Tibial artery (tissue), 4 donors: ENCODE results near the gene ZNF519.

Source experiments
- DNase-seq, 2 donors: peaks; one replicate each; pipeline ENCODE4 v3.0.0-alpha.2; 2019
- H3K27ac ChIP-seq, 2 donors: fragments of 200-600 bp; sonication (generic) in 1 of 2; 1 replicate in 1 of 2; 2 replicates in 1 of 2; pipeline ENCODE4 v1.5.1; 2018 to 2019; ENCODE audit warnings: mild to moderate bottlenecking in 1 of 2
- H3K27me3 ChIP-seq, 2 donors: fragments of 200-600 bp; sonication (generic) in 1 of 2; one replicate each; pipeline versions ENCODE4 v1.5.1 to v1.6.0; 2016 to 2019
- H3K36me3 ChIP-seq, 3 donors: fragments of 200-600 bp; sonication (generic) in 2 of 3; one replicate each; pipeline ENCODE4 v1.5.1; 2016 to 2019; ENCODE audit warnings: mild to moderate bottlenecking in 2 of 3
- H3K4me1 ChIP-seq, 4 donors: fragments of 200-600 bp; sonication (generic) in 2 of 4; 1 replicate in 3 of 4; 2 replicates in 1 of 4; pipeline ENCODE4 v1.5.1; 2016 to 2019
- H3K4me3 ChIP-seq, 2 donors: fragments of 200-600 bp; sonication (generic) in 1 of 2; 1 replicate in 1 of 2; 2 replicates in 1 of 2; pipeline ENCODE4 v1.5.1; 2018 to 2019; ENCODE audit warnings: mild to moderate bottlenecking in 2 of 2
- H3K9me3 ChIP-seq, 3 donors: fragments of 200-600 bp; sonication (generic) in 1 of 3; one replicate each; pipeline ENCODE4 v1.5.1; 2016 to 2019
- CTCF ChIP-seq, 2 experiments: fragments of 200-600 bp in 1 of 2; fragments of 450-650 bp in 1 of 2; IDR thresholded peaks; one replicate each; pipeline ENCODE4 v1.5.1; 2017 to 2019; ENCODE audit warnings: antibody characterized with exemption in 2 of 2, mild to moderate bottlenecking in 1 of 2, moderate library complexity in 1 of 2
- intact Hi-C: fragments of 100-400 bp; cut with DNase I; formaldehyde crosslinking; loops from one replicate; pipeline ENCODE4 v1.15.0; 2023; ENCODE audit warnings: low total_unique reads

The ZNF519 gene

GRCh38 chr18:14104201-14104600, 28.0 kb downstream of the ZNF519 start:
- Histone ChIP-seq H3K27me3 (no peaks in the 10 kb centered on the region), H3K9me3 (peaks cover 0 to 61% (median 0%) of the 10 kb centered on the region in 3 donors), H3K4me1 (no peaks in the 10 kb centered on the region), H3K36me3 (peaks cover 10 to 31% (median 21%) of the 10 kb centered on the region in 3 donors), H3K4me3 (no peak overlapping the region), H3K27ac (no peak overlapping the region)
- intact Hi-C loops: no loop called here
- no peak for DNase-seq
- TF ChIP-seq CTCF (IDR thresholded peaks at IDR 0.05): no peak

GRCh38 chr18:14100503-14101286, 31.5 kb downstream of the ZNF519 start:
- Histone ChIP-seq H3K36me3 (peaks cover 15 to 25% (median 17%) of the 10 kb centered on the region in 3 donors), H3K4me1 (no peaks in the 10 kb centered on the region), H3K9me3 (peaks cover 0 to 34% (median 0%) of the 10 kb centered on the region in 3 donors), H3K27ac (no peak overlapping the region), H3K4me3 (no peak overlapping the region), H3K27me3 (no peaks in the 10 kb centered on the region)
- no peak for DNase-seq
- intact Hi-C loops: no loop called here
- no peak for TF ChIP-seq CTCF (IDR thresholded peaks at IDR 0.05)

- H3K4me3 ChIP-seq: no peak overlapping the region
- H3K36me3 ChIP-seq: peaks cover 12 to 15% (median 15%) of the 10 kb centered on the region in 3 donors
- H3K9me3 ChIP-seq: peaks cover 0 to 13% (median 0%) of the 10 kb centered on the region in 3 donors
- H3K4me1 ChIP-seq: no peaks in the 10 kb centered on the region
- H3K27ac ChIP-seq: no peak overlapping the region
- H3K27me3 ChIP-seq: no peaks in the 10 kb centered on the region
- no peak for DNase-seq
- intact Hi-C loops: no loop called here
- no peak for TF ChIP-seq CTCF (IDR thresholded peaks at IDR 0.05)
Measured at GRCh38 chr18:14098428-14098827, 33.8 kb downstream of the ZNF519 start.

GRCh38 chr18:14097761-14098160, 34.5 kb downstream of the ZNF519 start:
- intact Hi-C loops: no loop called here
- DNase-seq: no peak
- no peak overlapping the region for H3K27ac ChIP-seq
- H3K4me1 ChIP-seq: no peaks in the 10 kb centered on the region
- H3K27me3 ChIP-seq: no peaks in the 10 kb centered on the region
- H3K4me3 ChIP-seq: no peak overlapping the region
- TF ChIP-seq CTCF (IDR thresholded peaks at IDR 0.05): no peak
- H3K9me3 ChIP-seq: peaks cover 0 to 10% (median 0%) of the 10 kb centered on the region in 3 donors
- peaks cover 12 to 15% (median 15%) of the 10 kb centered on the region in 3 donors for H3K36me3 ChIP-seq

- TF ChIP-seq CTCF (IDR thresholded peaks at IDR 0.05): no peak
- H3K27ac ChIP-seq: no peak overlapping the region
- peaks cover 5 to 12% (median 5%) of the 10 kb centered on the region in 3 donors for H3K36me3 ChIP-seq
- H3K9me3 ChIP-seq: no peaks in the 10 kb centered on the region
- intact Hi-C loops: no loop called here
- H3K4me3 ChIP-seq: no peak overlapping the region
- H3K4me1 ChIP-seq: no peaks in the 10 kb centered on the region
- DNase-seq: no peak
- H3K27me3 ChIP-seq: no peaks in the 10 kb centered on the region
Measured at GRCh38 chr18:14093307-14093915, 38.8 kb downstream of the ZNF519 start.
